G401 (cell line): ENCODE data around the gene OR2W1. TPM values are rescaled to one million over a fixed set of nuclear protein-coding genes. Genes with fewer than 3 reads are reported as not detected.

Experiments used
- DNase-seq: peaks from one replicate; pipeline ENCODE4 v3.0.0-alpha.2; 2015; ENCODE audit warnings: low spot score
- in situ Hi-C: cut with HindIII; loops from 2 replicates; pipeline ENCODE4 v1.10.0; 2016; ENCODE audit warnings: low sequenced_read_pairs, mixed read lengths
- total RNA-seq: library from RNA; depleted of rRNA; stranded (reverse); fragments of >200 nt; shearing (Covaris generic); gene quantifications from 2 replicates; pipeline ENCODE4 v1.2.3, GENCODE V29; 2014; rRNA removed

Gene OR2W1, protein sequence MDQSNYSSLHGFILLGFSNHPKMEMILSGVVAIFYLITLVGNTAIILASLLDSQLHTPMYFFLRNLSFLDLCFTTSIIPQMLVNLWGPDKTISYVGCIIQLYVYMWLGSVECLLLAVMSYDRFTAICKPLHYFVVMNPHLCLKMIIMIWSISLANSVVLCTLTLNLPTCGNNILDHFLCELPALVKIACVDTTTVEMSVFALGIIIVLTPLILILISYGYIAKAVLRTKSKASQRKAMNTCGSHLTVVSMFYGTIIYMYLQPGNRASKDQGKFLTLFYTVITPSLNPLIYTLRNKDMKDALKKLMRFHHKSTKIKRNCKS
- total RNA-seq = not detected in 2 replicates

DNA sequence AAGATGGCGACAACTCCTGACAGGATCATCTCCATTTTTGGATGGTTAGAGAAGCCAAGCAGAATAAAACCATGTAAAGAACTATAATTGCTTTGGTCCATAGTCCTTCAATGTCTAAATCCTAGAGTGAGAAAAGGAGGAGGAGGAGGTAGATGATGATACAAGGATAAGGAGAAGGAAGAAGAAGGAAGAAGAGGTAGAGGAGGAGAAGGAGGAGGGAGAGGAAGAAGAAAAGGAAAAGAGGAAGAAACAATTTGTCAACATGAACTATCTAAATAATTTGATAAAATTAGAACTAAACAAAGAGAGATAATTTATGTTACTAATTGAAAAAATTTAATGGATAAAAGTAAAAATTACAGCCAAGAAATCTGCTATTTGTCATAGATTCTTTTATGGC, at the start of gene OR2W1:
TSS of gene OR2W1 (minus strand) at position 101 of the 400 bp plus-strand sequence. CDS start at position 101, 0 bp downstream.
- in situ Hi-C loops = no loop called here
- no peak for DNase-seq

DNA sequence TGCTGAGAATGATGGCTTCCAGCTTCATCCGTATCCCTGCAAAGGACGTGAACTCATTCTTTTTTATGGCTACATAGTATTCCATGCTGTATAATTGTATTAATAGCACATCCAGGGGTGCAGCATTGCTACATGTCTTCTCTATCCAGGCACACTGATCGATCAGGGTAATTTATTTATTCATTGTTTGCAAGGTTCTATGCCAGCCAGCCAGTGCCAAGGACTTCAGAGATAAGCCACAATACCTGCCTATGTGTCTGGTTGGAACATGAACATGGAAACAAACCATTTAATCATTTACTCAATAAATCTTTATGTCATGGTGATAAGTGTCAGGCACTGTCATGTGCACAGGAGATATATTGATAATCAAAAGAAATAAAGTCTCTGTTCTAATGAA, 48.0 kb upstream of the OR2W1 start:
- in situ Hi-C loops = no loop called here
- DNase-seq = no peak

DNA sequence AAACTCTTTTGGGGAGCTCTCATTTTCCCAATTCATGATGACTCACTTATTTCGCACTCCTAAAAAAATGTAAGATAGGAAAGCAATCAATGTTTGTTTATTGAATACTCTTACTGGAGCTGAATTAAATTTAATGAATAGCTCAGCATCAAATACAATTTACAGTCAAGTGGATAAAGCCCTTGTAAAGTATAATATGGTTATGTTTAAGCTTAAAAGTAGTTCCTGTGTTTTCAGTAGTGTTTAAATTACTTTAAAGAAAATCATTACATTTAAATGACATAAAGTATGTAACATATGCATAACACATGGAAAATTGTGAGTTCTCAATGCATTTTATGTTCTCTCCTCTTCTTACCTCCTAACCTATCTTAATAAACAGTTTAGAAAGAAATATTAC, 42.2 kb upstream of the OR2W1 start, which contains the start of gene OR2B3:
TSS of gene OR2B3 (minus strand) at position 101 of the 400 bp plus-strand sequence. CDS start at position 36, 65 bp downstream.
- no peak for DNase-seq
- in situ Hi-C loops = no loop called here

DNA sequence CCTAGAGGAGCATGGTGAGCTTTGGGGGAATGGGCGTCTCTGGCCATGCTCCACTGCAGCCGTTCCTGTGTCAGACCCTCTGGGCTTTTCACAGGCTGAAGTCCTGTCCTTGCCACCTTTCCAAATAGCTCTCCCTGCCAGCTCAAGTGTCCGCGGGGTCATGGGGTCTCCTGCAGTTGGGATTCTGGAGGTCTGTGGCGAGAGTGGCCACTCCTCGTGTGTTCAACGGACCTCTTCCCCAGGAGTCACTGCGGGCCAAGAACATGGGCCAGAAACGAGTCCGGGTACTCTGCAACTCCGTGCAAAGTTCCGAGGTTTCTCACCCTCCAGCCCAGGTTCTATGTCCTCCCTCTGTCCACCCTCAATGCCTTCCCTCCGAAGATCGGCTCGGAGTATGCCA, 37.5 kb upstream of the OR2W1 start:
- DNase-seq = no peak
- in situ Hi-C loops = no loop called here

DNA sequence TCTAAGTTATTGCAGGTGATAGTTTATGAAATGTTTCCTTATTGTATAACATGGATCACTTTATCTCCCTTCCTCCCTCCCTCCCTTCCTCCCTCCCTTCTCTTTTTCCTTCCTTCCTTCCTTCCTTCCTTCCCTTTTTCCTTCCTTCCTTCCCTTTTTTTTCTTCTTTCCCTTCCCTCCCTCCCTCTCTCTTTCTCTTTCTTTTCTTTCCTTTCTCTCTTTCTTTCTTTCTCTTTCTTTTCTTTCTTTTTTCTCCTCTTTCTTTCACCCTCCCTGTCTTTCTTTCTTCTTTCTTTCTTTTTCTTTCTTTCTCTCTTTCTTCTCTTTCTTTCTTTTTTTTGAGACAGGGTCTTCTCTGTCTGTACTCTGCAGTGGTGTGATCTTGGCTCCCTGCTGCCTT, 36.3 kb upstream of the OR2W1 start:
- in situ Hi-C loops = no loop called here
- DNase-seq = no peak

DNA sequence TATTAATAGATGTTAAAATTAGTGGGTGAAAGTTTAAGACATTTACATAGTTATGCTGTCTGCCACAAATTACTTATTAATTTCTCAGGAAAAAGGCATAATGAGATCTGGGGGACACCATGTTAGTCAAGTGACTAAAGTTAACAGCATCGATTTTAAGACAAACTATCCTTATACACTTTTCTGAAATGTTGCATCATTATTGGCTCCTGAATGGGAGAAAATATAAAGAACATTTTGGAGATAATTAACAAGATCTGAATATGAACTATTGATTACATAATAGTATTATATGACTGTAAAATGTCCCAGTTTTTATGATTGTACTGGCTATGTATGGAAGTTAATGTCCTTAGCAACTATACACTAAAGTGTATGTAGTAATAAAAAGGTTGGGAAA, 34.2 kb upstream of the OR2W1 start:
- in situ Hi-C loops = no loop called here
- DNase-seq = no peak

DNA sequence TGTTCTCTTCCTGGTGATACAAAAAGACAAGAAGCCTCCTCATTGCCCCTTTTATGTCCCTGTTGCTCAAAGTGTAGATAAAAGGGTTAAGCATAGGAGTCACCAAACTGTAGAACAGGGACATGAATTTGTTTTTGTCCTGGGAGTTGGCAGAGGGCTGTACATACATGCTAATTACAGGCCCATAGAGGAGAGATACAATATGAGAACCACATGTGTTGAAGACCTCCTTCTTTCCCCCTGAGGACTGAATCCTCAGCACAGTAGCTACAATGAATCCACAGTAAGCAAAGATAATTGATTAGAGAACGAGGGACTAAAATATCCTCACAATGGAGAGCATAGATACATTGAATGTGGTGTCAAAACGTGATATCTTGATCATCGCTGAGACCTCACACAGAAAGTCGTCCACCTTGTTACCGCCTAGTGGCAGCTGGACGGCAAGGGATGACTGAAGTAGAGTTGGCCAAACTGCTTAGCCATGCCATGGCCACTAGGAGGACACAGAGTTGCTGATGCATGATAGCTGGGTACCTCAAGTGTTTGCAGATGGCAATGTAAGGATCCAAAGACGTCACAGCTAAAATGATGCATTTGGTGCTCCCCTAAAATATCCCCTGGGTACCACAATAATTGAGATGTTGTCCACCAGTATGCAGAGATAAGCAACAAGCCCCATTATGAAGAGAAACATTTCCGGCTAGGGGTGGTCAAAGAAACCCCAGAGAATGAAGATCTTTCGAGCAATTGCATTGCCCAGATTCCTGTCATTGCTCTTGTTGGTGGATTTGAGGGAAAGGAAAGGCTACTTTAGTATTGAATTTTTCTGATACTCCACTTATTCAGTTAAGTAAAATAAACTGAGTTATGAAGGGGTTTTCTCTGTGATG, 27.1 kb upstream of the OR2W1 start:
- peak; percentile 17 for DNase-seq
- in situ Hi-C loops = no loop called here

DNA sequence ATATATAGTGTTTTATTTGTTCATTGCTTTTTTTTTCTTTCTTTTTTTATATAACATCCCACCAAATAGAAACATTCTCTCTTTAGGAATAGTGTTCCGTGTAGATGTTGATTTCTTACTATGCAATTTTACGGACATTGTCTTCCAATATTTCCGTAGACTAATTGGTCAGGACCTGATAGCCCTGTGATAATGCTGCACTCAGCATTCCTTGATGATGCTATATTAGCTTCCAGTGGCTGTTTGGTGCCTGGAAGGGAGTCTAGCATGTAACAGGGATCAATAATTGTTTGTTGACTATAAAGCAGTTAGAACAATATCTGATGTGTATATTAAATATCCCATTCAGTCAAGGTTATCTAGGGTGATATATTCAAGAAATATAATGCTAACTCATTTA, 6.7 kb upstream of the OR2W1 start:
- in situ Hi-C loops = no loop called here
- DNase-seq = no peak

DNA sequence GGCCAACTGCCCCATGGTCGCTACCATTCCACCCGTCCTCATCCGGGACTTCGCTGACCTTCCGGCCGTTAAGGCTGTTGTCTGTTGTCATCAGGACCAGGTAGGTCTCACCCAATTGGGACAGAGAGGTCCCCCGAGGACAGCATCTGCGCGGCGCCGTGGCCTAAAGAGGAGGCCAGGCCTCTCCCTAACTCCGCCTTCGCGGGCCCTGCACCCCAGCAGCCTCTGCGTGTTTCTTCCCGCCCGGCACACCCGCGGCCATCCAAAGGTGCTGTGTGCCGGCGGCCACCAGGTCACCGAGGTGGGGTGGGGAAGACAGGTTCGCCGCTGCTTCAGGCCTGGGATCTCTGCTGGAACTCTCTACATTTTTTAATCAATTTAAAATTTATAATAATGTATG, 9.0 kb downstream of the OR2W1 start:
- DNase-seq = no peak
- in situ Hi-C loops = no loop called here

DNA sequence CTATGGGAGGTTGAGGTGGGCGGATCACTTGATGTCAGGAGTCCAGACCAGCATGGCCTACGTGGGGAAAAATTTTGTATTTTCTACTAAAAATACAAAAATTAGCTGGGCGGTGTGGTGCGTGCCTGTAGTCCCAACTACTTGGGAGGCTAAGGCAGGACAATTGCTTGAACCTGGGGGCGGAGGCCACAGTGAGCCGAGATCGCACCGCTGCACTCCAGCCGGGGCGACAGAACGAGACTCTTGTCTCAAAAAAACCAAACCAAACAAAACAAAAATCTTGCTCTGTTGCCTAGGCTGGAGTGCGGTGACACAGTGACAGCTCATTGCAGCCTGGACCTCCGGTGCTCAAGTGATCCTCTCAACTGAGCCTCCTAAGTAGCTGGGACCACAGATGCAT, 16.2 kb downstream of the OR2W1 start:
- in situ Hi-C loops = no loop called here
- no peak for DNase-seq

DNA sequence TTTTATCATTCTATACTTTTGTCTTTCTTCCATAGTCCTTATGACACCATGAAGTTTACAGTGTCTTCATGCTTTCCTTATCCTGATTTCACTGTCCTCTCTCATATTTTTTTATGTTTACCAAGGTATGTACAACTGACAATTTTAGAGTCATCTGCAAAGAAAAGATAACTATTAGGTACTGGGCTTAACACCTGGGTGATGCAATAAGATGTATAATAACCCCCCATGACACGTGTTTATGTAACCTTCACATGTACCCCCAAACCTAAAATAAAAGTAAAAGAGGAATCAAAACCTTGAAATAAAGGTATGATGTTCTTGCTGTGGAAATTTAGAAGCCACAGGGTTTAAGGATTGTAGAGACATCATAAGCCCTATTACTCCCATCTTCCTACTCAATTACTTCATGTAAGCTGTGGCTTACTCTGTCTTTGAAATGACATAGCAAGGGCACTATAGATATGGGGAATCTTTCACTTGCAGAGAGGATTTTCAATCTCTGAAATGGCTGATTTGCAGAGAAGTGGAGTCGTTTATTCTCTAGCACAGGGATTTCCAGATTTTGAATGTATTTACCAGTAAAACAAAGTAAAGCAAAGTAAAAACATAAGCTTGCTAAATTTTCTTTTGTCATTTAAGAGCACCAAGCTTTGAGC, 18.9 kb downstream of the OR2W1 start:
- in situ Hi-C loops = no loop called here

DNA sequence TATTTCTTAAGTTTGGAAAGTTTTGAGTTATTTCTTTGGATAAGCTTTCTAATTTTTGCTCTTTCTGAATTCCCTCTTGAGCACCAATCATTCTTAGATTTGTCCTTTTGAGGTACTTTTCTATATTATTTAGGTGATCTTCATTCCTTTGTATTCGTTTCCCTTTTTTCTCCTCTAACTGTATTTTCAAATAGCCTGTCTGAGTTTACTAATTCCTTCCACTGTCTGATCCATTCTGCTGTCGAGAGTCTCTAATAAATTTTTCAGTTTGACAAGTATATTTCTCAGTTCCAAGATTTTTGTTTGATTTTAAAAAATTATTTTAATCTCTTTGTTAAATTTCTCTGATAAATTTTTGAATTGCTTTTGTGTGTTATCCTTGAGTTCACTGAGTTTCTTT, 23.5 kb downstream of the OR2W1 start:
- DNase-seq = no peak
- in situ Hi-C loops = no loop called here

More for the DNA sequence above, 18.9 kb downstream of the OR2W1 start:
- DNase-seq = no peak

DNA sequence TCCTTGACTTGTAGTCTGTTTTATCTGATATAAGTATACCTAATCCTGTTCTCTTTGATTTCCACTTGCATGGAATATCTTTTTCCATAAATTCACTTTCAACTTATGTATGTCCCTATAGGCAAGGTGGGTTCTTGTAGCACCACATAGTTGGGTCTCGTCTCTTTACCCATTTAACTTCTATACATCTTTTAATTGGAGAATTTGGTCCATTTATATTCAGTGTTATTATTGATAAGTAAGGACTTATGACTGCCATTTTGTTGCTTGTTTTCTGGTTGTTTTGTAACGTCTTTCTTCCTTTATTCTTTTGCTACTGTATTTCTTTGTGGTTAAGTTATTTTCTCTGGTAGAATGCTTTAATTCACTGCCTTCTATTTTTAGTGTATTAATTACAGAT, 25.3 kb downstream of the OR2W1 start:
- in situ Hi-C loops = no loop called here

DNA sequence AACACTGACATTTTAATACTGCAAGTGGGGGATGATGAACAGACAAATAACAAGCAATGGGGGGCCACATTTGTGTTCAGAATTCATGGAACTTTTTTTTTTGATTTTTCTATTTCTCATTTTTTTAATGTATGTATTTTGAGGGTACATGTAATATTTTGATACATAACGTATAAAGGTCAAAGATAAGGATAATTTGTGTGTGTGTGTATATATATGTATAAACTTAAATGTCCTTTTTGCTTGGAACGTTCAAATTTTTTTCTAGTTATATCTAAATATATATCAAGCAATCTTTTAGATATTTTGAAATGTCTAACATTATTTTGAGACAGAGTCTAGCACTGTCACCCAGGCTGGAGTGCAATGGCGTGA, 27.6 kb downstream of the OR2W1 start:
- no peak for DNase-seq
- in situ Hi-C loops = no loop called here

More for the DNA sequence above, 25.3 kb downstream of the OR2W1 start:
- DNase-seq = no peak

DNA sequence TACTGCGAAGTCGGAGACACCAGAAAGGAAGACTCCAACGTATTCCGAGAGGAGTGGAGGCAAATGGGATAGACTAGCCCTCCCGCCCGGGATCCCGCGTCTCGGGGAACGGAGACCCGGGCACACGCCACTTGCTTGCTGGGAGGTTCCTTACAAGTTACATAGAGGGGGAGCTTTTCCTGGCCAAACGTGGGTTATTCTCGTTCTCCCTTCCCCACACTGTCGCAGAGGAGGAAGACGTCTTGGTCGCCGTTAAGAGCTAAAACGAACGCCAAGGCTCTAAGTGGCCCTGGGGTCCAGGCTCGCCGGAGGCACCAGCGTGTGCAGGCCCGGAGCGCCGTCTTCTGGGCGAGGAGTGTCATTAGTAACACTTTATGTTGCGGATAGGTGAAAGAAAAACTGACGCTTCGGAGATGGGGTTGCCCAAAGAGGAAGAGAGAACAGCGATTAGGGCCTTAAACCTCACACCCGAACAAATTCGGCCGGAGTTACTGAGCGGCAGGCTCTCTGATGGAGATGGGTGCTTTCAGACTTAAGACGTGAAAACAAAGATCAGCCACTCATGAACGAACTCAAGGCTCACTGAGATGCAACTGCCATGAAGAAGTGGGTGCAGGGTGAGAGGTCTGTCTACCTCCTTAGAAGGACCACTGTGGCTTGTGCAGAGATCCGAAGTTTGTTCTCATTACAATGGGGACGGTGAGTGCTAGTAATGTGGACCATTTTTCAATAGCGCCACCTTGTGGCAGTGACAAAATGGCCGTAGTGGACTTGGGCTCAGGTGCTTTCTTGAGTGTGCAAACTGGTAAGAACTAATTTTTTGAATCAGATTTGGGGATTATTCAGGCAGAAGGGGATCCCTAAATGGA, 28.2 kb downstream of the OR2W1 start:
- in situ Hi-C loops = no loop called here
- DNase-seq = peak; percentile 83

DNA sequence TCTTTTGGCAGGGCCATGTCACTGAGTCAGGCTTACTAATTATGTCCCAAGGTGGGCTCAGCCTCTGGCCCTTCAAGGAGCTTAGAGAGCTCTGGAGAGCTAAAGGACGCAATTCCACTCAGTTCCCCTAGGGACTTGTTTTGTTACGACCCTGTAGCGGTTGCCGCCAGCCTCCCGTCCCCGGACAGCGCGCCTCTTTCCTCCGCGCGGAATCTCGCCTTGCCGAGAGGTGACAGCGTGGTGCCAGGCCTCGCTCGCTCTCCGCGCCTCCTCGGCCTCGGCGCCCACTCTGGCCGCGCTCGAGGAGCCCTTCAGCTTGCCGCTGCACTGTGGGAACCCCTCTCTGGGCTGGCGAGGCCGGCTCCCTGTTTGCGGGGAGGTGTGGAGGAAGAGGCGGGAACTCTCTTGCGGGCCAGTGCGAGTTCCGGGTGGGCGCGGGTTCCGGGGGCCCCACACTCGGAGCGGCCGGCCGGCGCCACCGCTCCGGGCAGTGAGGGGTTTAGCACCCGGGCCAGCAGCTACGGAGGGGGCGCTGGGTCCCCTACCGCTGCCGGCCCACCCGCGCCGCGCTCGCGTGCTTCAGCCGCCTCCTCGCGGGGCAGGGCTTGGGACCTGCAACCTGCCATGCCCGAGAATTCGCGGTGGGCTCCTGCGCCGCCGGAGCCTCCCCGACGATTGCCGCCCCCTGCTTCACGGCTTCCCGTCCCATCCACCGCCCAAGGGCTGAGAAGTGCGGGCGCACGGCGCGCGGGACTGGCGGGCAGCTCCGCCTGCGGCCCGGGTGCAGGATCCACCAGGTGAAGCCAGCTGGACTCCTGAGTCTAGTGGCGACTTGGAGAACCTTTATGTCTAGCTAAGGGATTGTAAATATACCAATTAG, 30.0 kb downstream of the OR2W1 start:
- DNase-seq = no peak
- in situ Hi-C loops = no loop called here

DNA sequence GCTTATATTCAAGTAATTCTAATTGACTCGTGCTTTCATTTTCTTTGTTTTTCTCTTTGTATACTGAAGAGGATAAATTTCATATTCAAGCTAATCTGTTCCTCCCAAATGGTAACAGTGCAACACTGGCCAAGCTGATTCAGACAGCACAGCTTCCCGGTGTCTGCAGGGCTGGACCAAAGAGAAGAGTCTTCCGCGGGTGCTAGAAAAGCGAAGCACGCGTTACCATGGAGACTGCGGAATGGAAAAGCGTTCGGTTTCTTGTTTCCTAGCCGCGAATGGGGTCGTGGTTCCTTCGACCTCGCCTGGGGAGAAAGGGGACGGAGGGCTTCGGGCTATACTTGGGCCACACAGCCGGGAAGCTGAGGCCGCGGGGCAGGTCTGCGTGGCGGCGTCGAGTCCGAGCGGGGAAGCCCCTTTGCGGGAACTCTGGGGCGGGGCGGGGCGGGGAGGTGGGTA, 33.7 kb downstream of the OR2W1 start:
- in situ Hi-C loops = no loop called here
- DNase-seq = peak; percentile 44

DNA sequence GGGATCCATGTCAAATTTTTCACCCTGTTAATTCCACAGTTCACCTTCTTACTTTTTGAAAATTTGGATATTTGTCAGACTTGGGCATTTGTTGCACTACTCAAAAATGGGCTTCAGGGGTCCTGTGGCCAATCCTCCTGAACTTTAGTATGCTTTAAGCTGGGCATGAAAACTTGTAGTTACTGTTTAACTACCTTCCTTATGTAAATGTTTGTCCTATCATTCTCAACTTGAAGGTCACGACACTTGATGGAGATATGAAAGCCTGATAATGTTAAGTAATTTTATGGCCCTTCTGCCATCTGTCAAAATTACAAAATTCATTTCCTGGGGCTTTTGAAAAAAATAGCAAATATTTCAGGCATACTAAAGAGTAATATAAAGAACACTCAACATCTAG, 35.6 kb downstream of the OR2W1 start:
- in situ Hi-C loops = no loop called here
- DNase-seq = no peak
